ENCODE measurements around the gene COX6A1.

- TF ChIP-seq POLR2AphosphoS5 (IDR thresholded peaks at IDR 0.05) (no peak), CTCF (IDR thresholded peaks at IDR 0.05; ENCODE audit: poor library complexity, severe bottlenecking) (no peak), REST (IDR thresholded peaks at IDR 0.05; ENCODE audit: borderline replicate concordance) (no peak), RAD21 (conservative IDR thresholded peaks at IDR 0.05) (no peak), TAF1 (IDR thresholded peaks at IDR 0.05; ENCODE audit: low read depth) (no peak)
Observed at GRCh38 chr12:120406553-120406952, 31.4 kb upstream of the COX6A1 start.

All from neural cell (in vitro differentiated cells).